ENCODE results near the gene ZNF98. TPM values are rescaled to one million over a fixed set of nuclear protein-coding genes. Genes with fewer than 3 reads are reported as not detected.

The ZNF98 gene
- total RNA-seq, 1 experiment from 2014 or later, result not detected

GRCh38 chr19:22421797-22422196, 349 bp downstream of the ZNF98 start:
- H3K9me2 ChIP-seq (ENCODE audit: insufficient read depth), result no peaks in the 10 kb centered on the region
- no peak overlapping the region for H3K4me3 ChIP-seq (replicated peaks in 1 of 2; ENCODE audit: low read depth in 1 of 2, low read length in 2 of 2)
- no peaks in the 10 kb centered on the region for H3K79me2 ChIP-seq (ENCODE audit: insufficient read depth, low read length)
- intact Hi-C loops (cut with micrococcal nuclease), result no loop called here
- H3K27me3 ChIP-seq (ENCODE audit: insufficient read depth, low read length), result no peaks in the 10 kb centered on the region
- ATAC-seq (no peak), DNase-seq (ENCODE audit: low read depth, low spot score) (no peak)
- TF ChIP-seq CEBPB (IDR thresholded peaks at IDR 0.05; ENCODE audit: low read depth), result no peak
- TF ChIP-seq EGR1 (IDR thresholded peaks at IDR 0.05; ENCODE audit: low read depth), result no peak
- TF ChIP-seq POLR2A (IDR thresholded peaks at IDR 0.05; ENCODE audit: borderline replicate concordance, extremely low read depth, insufficient read depth, insufficient read length), result no peak
- no peak for TF ChIP-seq SRF (IDR thresholded peaks at IDR 0.05; ENCODE audit: low read depth)
- no peak for TF ChIP-seq EZH2 (IDR thresholded peaks at IDR 0.05)
- TF ChIP-seq YY1 (IDR thresholded peaks at IDR 0.05; ENCODE audit: extremely low read depth, insufficient replicate concordance, low read depth, low read length), result no peak
- TF ChIP-seq EZH2phosphoT487 (IDR thresholded peaks at IDR 0.05; ENCODE audit: borderline replicate concordance), result no peak
- no peak for TF ChIP-seq MAX (IDR thresholded peaks at IDR 0.05)
- TF ChIP-seq ZBTB33 (IDR thresholded peaks at IDR 0.05; ENCODE audit: extremely low read depth, insufficient replicate concordance, low read length), result no peak
- no peak for TF ChIP-seq TCF7L2 (IDR thresholded peaks at IDR 0.05; ENCODE audit: borderline replicate concordance, extremely low read depth, insufficient read depth, insufficient read length)
- no peak for TF ChIP-seq ELF1 (IDR thresholded peaks at IDR 0.05; ENCODE audit: borderline replicate concordance, low read depth)
- TF ChIP-seq POLR2AphosphoS5 (IDR thresholded peaks at IDR 0.05; ENCODE audit: low read depth, low read length), result no peak
- no peak for TF ChIP-seq ZFX (IDR thresholded peaks at IDR 0.05)
- no peak for TF ChIP-seq RAD21 (IDR thresholded peaks at IDR 0.05; ENCODE audit: low read depth)
- no peak for TF ChIP-seq FOSL1 (IDR thresholded peaks at IDR 0.05; ENCODE audit: low read depth)
- no peak for TF ChIP-seq SIN3A (IDR thresholded peaks at IDR 0.05; ENCODE audit: low read depth)
- no peak overlapping the region for H3K9ac ChIP-seq (ENCODE audit: low read length)
- ChIA-PET CTCF (no interaction called here), POLR2A (no interaction called here), RAD21 (ENCODE audit: low non-redundant PET in 1 of 2, low total read pairs in 2 of 2, uncharacterized antibody in 2 of 2, unreplicated experiment in 2 of 2) (no interaction called here)
- H4K20me1 ChIP-seq (ENCODE audit: insufficient read depth), result no peaks in the 10 kb centered on the region
- H3K27ac ChIP-seq (ENCODE audit: low read depth, low read length), result no peak overlapping the region
- no TSS peak for BruUV-seq (replicated peaks)
- no peaks in the 10 kb centered on the region for H3K4me1 ChIP-seq (ENCODE audit: control insufficient read depth in 1 of 2, insufficient read depth in 2 of 2, low read length in 2 of 2)
- H3K36me3 ChIP-seq (ENCODE audit: control insufficient read depth in 1 of 2, insufficient read depth in 2 of 2, low read length in 2 of 2), result no peaks in the 10 kb centered on the region
- H3K4me2 ChIP-seq (ENCODE audit: low read length), result no peak overlapping the region
- H3K9me3 ChIP-seq (ENCODE audit: control insufficient read depth in 1 of 2, insufficient read depth in 1 of 2, low read depth in 1 of 2, low read length in 2 of 2), result peaks cover 9 to 19% of the 10 kb centered on the region in 2 experiments; a peak in 2 of 4 replicates
- H2AFZ ChIP-seq (ENCODE audit: low read depth, low read length, poor library complexity, severe bottlenecking), result no peak overlapping the region
